SK-N-SH treated with all-trans-retinoic acid at 6 μM for 48 hours (cell line): ENCODE results near the gene HS6ST2.

Source experiments
- ATAC-seq: fragments of 200-7000 bp; cut with Tn5 transposase; 3 replicates; pipeline ENCODE4 v1.9.1; 2020; ENCODE audit warnings: mild to moderate bottlenecking, moderate library complexity
- ARNTL ChIP-seq: fragments of 450-650 bp; formaldehyde crosslinking; IDR thresholded peaks from 2 replicates; pipeline ENCODE4 v1.5.0; 2020; ENCODE audit warnings: low read depth, mild to moderate bottlenecking, moderate library complexity, borderline replicate concordance
- BACH2 ChIP-seq: fragments of 250-450 bp; sonication (Bioruptor Pico); IDR thresholded peaks from 2 replicates; pipeline ENCODE4 v1.9.0; 2021; ENCODE audit warnings: mild to moderate bottlenecking, borderline replicate concordance
- CREB5 ChIP-seq: fragments of 250-450 bp; sonication (Bioruptor Pico); IDR thresholded peaks from 2 replicates; pipeline ENCODE4 v1.5.1; 2020; ENCODE audit warnings: low read depth, mild to moderate bottlenecking, moderate library complexity
- CSDC2 ChIP-seq: fragments of 250-450 bp; sonication (Bioruptor Pico); IDR thresholded peaks from 2 replicates; pipeline ENCODE4 v1.5.0; 2020; ENCODE audit warnings: mild to moderate bottlenecking, moderate library complexity
- CSRNP3 ChIP-seq: fragments of 250-450 bp; sonication (Bioruptor Pico); IDR thresholded peaks from 2 replicates; pipeline ENCODE4 v1.5.1; 2021; ENCODE audit warnings: mild to moderate bottlenecking, moderate library complexity
- ESRRG ChIP-seq: fragments of 250-450 bp; sonication (Bioruptor Pico); IDR thresholded peaks from 2 replicates; pipeline ENCODE4 v1.6.1; 2021; ENCODE audit warnings: mild to moderate bottlenecking
- ISL1 ChIP-seq: fragments of 250-450 bp; sonication (Bioruptor Pico); IDR thresholded peaks from 2 replicates; pipeline ENCODE4 v2.1.2; 2022; ENCODE audit warnings: mild to moderate bottlenecking, moderate library complexity
- OSR1 ChIP-seq: fragments of 250-450 bp; sonication (Bioruptor Pico); IDR thresholded peaks from 2 replicates; pipeline ENCODE4 v1.8.0; 2022; ENCODE audit warnings: moderate library complexity, mild to moderate bottlenecking, inconsistent platforms
- PATZ1 ChIP-seq: fragments of 250-450 bp; sonication (Bioruptor Pico); IDR thresholded peaks from 2 replicates; pipeline ENCODE4 v1.8.0; 2020; ENCODE audit warnings: mild to moderate bottlenecking, moderate library complexity, borderline replicate concordance
- PPARA ChIP-seq: fragments of 250-450 bp; sonication (Bioruptor Pico); IDR thresholded peaks from 2 replicates; pipeline ENCODE4 v1.5.0; 2020; ENCODE audit warnings: mild to moderate bottlenecking, borderline replicate concordance
- RARB ChIP-seq: fragments of 250-450 bp; sonication (Bioruptor Pico); IDR thresholded peaks from 2 replicates; pipeline ENCODE4 v1.8.0; 2021; ENCODE audit warnings: mild to moderate bottlenecking, moderate library complexity
- SNAI2 ChIP-seq: fragments of 250-450 bp; sonication (Bioruptor Pico); IDR thresholded peaks from 2 replicates; pipeline ENCODE4 v1.5.0; 2020; ENCODE audit warnings: mild to moderate bottlenecking, moderate library complexity
- TCF4 ChIP-seq: fragments of 250-450 bp; sonication (Bioruptor Pico); IDR thresholded peaks from 2 replicates; pipeline ENCODE4 v1.8.0; 2021; ENCODE audit warnings: mild to moderate bottlenecking, moderate library complexity, borderline replicate concordance
- TOX ChIP-seq: fragments of 250-450 bp; sonication (Bioruptor Pico); IDR thresholded peaks from 2 replicates; pipeline ENCODE4 v1.8.0; 2021; ENCODE audit warnings: mild to moderate bottlenecking, moderate library complexity, borderline replicate concordance
- TSHZ2 ChIP-seq: fragments of 250-450 bp; sonication (Bioruptor Pico); IDR thresholded peaks from 2 replicates; pipeline ENCODE4 v1.5.0; 2020; ENCODE audit warnings: mild to moderate bottlenecking, moderate library complexity
- ZC3H10 ChIP-seq: fragments of 250-450 bp; sonication (Bioruptor Pico); IDR thresholded peaks from 2 replicates; pipeline ENCODE4 v1.5.1; 2021; ENCODE audit warnings: mild to moderate bottlenecking, moderate library complexity
- ZFP3 ChIP-seq: fragments of 250-450 bp; sonication (Bioruptor Pico); IDR thresholded peaks from 2 replicates; pipeline ENCODE4 v1.5.0; 2020; ENCODE audit warnings: mild to moderate bottlenecking, moderate library complexity
- ZFP30 ChIP-seq: fragments of 450-650 bp; formaldehyde crosslinking; IDR thresholded peaks from 2 replicates; pipeline ENCODE4 v1.5.0; 2022; ENCODE audit warnings: mild to moderate bottlenecking, moderate library complexity
- ZNF565 ChIP-seq: fragments of 450-650 bp; formaldehyde crosslinking; conservative IDR thresholded peaks from 2 replicates; pipeline ENCODE4 v1.5.0; 2020; ENCODE audit warnings: low read depth, mild to moderate bottlenecking, moderate library complexity
- ZNF70 ChIP-seq: fragments of 450-650 bp; formaldehyde crosslinking; IDR thresholded peaks from 2 replicates; pipeline ENCODE4 v1.5.0; 2020; ENCODE audit warnings: mild to moderate bottlenecking, moderate library complexity
- ZNF8 ChIP-seq: fragments of 450-650 bp; formaldehyde crosslinking; IDR thresholded peaks from 2 replicates; pipeline ENCODE4 v1.5.0; 2020; ENCODE audit warnings: mild to moderate bottlenecking, moderate library complexity

HS6ST2 gene

GRCh38 chrX:132940727-132941327 is 17.6 kb downstream of the HS6ST2 start:
- ATAC-seq = no peak
- no peak for TF ChIP-seq ARNTL
- no peak for TF ChIP-seq CREB5 (CRISPR knock-in tag)
- TF ChIP-seq ISL1 (CRISPR knock-in tag) = no peak
- TF ChIP-seq TSHZ2 (CRISPR knock-in tag) = no peak
- no peak for TF ChIP-seq PATZ1
- no peak for TF ChIP-seq SNAI2 (CRISPR knock-in tag)
- no peak for TF ChIP-seq CSDC2 (CRISPR knock-in tag)
- TF ChIP-seq ZC3H10 (CRISPR knock-in tag) = no peak
- no peak for TF ChIP-seq ESRRG
- no peak for TF ChIP-seq CSRNP3 (CRISPR knock-in tag)
- no peak for TF ChIP-seq TCF4 (CRISPR knock-in tag)
- TF ChIP-seq OSR1 = no peak
- TF ChIP-seq ZNF8 (CRISPR knock-in tag) = no peak
- TF ChIP-seq TOX (CRISPR knock-in tag) = no peak

- ATAC-seq = no peak
- TF ChIP-seq PPARA (CRISPR knock-in tag) = no peak
- TF ChIP-seq ZNF565 = no peak
- no peak for TF ChIP-seq BACH2 (CRISPR knock-in tag)
- no peak for TF ChIP-seq TOX (CRISPR knock-in tag)
- TF ChIP-seq SNAI2 (CRISPR knock-in tag) = no peak
- TF ChIP-seq RARB (CRISPR knock-in tag) = no peak
- TF ChIP-seq ZC3H10 (CRISPR knock-in tag) = no peak
- TF ChIP-seq CSRNP3 (CRISPR knock-in tag) = no peak
- TF ChIP-seq PATZ1 = no peak
- no peak for TF ChIP-seq ZFP30 (CRISPR knock-in tag)
- no peak for TF ChIP-seq ISL1 (CRISPR knock-in tag)
- TF ChIP-seq ZFP3 = no peak
Measured at GRCh38 chrX:132933170-132933569, 25.3 kb downstream of the HS6ST2 start.

- no peak for ATAC-seq
- TF ChIP-seq BACH2 (CRISPR knock-in tag) (no peak), CSRNP3 (CRISPR knock-in tag) (no peak), ZNF565 (no peak), OSR1 (no peak), SNAI2 (CRISPR knock-in tag) (no peak), ARNTL (no peak), TCF4 (CRISPR knock-in tag) (no peak), PATZ1 (no peak), ZFP3 (no peak), ZNF70 (no peak), ZC3H10 (CRISPR knock-in tag) (no peak), ESRRG (no peak), ZNF8 (CRISPR knock-in tag) (no peak), ZFP30 (CRISPR knock-in tag) (no peak)
Measured at GRCh38 chrX:132924426-132924825, 34.0 kb downstream of the HS6ST2 start.
